OCI-LY1 (cell line): Measurements from ENCODE around the gene CR1.
"Not testable (repeated sequence)": the region's sequence is repeated elsewhere in the genome, so short reads cannot be mapped to it uniquely, and the experiment has no call there.

Source experiments
- CTCF ChIP-seq: fragments of 200-600 bp; sonication (generic), shearing (Covaris generic); IDR thresholded peaks from 2 replicates; pipeline ENCODE4 v1.5.1; 2017; ENCODE audit warnings: mild to moderate bottlenecking, antibody characterized with exemption, low read length, moderate library complexity, mixed read lengths
- EZH2 ChIP-seq: fragments of 200-600 bp; sonication (generic), shearing (Covaris generic); IDR thresholded peaks from 2 replicates; pipeline ENCODE4 v1.8.0; 2017; ENCODE audit warnings: borderline replicate concordance, mixed run types, mild to moderate bottlenecking, antibody characterized with exemption, low read length, moderate library complexity, mixed read lengths

- not testable (repeated sequence) for TF ChIP-seq CTCF, EZH2
Observed at GRCh38 chr1:207528401-207528800, 32.4 kb downstream of the CR1 start.
